DMS153 treated with DMSO at 0.1 percent for 48 hours (cell line): ENCODE measurements around the gene IFNL3.
A peak's percentile ranks its signal among the peaks of the same experiment; 100 is the strongest.
"Not testable (repeated sequence)": the region's sequence is repeated elsewhere in the genome, so short reads cannot be mapped to it uniquely, and the experiment has no call there.

ENCODE experiments used
- DNase-seq: peaks from one replicate; lab custom pipeline; 2025; ENCODE audit not compliant: unreplicated experiment; lab: John Stamatoyannopoulos, UW

Gene IFNL3

GRCh38 chr19:39244410-39245100, at the start of gene IFNL3:
IFNL3 (minus strand) TSS chr19:39245006; CDS start chr19:39244967, 39 bp downstream.
- DNase-seq, result not testable (repeated sequence)

- DNase-seq, result no peak
Measured at GRCh38 chr19:39293394-39293793, 48.6 kb upstream of the IFNL3 start.

DNA sequence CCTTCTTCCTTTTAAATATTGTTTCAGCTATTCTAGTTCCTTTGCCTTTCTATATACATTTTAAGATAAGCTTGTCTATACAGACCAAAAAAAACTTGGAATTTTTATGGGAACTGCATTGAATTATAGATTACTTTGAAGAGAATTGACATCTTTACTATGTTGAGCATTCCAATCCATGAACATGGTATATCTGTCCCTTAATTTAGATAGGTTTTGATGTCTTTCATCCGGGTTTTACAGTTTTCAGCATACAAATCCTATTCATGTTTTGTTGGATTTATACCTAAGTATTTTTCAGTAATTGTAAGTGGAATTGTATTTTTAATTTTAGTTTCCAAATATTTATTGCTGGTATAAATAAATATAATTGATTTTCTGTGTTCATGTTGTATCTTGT, 39.2 kb upstream of the IFNL3 start:
- no peak for DNase-seq

GRCh38 chr19:39282021-39282420, 37.2 kb upstream of the IFNL3 start:
- DNase-seq, result no peak

DNA sequence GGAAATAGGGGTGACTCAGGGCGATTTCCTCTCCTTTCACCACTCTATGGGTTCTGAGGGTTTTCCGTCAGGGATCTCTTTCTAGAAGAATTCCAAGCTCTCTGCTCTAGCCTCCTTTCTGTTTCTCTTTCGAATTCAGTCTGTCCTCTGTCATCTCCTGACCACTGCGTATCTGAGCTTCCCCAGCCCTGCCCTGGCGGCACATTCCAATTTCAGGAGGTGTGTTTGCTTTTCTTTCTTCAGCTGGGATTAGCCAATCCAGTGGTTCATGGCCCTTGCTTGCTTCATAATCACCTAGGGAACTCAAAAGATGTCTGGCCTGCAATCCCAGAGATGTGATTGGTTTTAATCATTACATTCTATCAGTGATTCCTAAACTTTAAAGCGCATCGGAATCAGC, 32.8 kb upstream of the IFNL3 start:
- DNase-seq, result no peak

GRCh38 chr19:39276740-39277139, 31.9 kb upstream of the IFNL3 start:
- no peak for DNase-seq

GRCh38 chr19:39275578-39275977, 30.8 kb upstream of the IFNL3 start:
- DNase-seq, result no peak

- DNase-seq, result not testable (repeated sequence)
Measured at GRCh38 chr19:39273859-39274258, 29.1 kb upstream of the IFNL3 start.

DNA sequence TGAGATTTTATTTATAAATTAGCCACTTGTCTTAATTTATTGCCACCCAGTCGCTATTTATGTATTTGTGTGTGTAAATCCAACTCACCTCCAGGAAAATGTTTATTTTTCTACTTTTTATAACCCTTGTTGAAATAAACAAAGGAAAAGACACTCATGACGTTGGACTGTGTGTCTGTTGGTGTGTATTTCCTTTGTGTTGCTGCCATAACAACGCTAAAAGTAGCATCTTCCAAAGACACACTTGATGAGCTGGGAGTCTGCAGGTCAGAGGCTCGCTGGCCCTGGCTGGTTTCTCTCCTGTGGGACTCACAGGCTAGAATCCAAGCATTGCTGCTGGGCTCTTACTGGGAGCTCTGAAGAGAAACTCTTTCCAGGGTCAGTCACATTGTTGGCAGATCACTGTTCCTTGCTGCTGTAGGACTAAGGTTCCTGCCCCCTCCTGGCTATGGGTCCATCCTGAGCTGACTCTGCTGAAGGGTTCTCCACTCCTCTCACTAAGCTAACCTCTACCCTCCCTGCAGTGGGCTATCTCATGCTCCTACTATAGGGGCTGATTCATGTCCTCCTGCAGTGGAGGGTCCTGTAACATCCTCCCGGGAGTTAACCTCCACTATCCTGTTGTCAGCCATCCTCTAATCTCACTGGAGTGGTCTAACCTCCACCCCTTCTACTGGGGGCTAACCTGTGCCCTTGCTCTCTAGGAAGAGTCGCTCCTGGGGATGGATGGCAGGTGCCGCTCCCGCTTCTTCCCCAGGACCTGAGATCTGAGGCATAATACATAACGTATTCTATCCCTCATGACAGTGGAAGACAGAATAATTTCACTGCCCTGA, 25.4 kb upstream of the IFNL3 start:
- DNase-seq, result peak; percentile 19

DNA sequence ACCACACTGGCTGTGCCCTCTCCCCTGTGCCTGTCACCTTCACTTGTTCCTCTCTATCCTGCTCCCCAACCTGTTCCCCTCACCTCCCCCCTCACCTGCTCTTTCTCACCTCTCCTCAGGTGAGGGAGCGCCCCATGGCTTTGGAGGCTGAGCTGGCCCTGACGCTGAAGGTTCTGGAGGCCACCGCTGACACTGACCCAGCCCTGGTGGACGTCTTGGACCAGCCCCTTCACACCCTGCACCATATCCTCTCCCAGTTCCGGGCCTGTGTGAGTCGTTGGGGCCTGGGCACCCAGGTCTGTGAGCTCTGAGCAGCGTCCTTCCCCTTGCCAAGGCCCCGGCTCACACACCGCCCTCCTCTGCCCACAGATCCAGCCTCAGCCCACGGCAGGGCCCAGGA, 24.6 kb upstream of the IFNL3 start:
- DNase-seq, result not testable (repeated sequence)

GRCh38 chr19:39268531-39269223, 23.9 kb upstream of the IFNL3 start:
- DNase-seq, result not testable (repeated sequence)

GRCh38 chr19:39268085-39268484, 23.3 kb upstream of the IFNL3 start, which contains the start of gene IFNL2:
IFNL2 (plus strand) TSS chr19:39268396; CDS start chr19:39268569, 173 bp downstream.
- not testable (repeated sequence) for DNase-seq

- peak; percentile 13 for DNase-seq
Measured at GRCh38 chr19:39265321-39265916, 20.6 kb upstream of the IFNL3 start.

GRCh38 chr19:39264306-39265290, 19.8 kb upstream of the IFNL3 start:
- DNase-seq, result no peak

GRCh38 chr19:39263912-39264305, 19.1 kb upstream of the IFNL3 start:
- no peak for DNase-seq

- DNase-seq, result no peak
Measured at GRCh38 chr19:39262496-39262895, 17.7 kb upstream of the IFNL3 start.

DNA sequence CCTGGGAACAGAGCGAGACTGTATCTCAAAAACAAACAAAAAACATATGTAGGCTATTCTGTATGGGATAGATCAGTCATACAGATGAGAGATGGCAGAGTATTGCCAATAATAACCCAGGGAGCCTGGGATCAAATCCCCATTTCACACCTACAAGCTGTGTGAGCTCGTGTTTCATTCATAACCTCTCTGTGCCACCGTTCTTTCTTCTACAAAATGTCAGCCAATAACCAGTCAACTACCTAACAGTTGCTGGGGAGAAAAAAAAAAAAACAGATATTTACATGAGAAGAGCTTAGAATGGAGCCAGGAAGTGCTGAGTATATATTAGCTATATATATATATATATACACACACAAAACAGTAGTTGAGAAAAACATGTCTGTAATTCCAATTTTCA, 16.9 kb upstream of the IFNL3 start:
- DNase-seq, result no peak

- no peak for DNase-seq
Measured at GRCh38 chr19:39257227-39257626, 12.4 kb upstream of the IFNL3 start.

DNA sequence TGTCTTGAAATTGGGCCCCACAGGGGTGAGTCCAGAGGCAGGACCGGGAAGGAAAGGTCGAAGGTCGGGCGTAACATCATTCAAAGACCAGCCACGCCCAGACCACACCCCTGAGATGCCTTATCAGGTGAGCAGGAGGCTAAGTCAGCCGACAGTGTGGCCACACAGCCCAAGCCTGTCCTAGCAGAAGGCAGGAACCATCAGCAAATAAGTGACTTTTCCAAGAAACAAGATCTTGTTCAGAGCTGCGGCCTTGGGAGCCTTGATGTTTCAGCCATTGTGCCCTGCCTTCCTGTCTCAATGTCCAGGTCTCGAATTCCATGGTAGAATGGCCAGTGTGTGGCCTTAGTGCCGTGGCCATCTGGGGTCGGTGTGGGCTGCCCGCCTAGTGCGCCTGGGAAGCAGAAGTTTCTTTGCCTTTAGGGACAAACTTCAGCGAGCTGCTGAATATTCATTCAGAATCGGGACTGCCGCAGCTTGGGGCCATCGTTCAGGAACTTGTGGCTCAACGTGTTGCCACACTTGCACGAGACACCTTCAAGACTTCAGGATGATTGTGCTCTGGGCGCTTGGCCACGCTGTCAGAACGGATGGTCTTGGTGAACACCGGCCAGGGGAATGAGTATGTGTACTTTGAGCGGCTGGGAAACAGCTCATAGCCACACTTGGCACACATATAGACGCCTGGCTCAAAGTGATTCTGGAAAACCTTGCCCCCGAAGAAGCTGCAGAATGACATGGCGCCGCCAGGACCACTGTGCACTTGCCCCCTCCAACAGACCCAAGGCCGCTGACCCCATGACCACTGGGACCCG, 9.9 kb upstream of the IFNL3 start:
- no peak for DNase-seq
